HEK293 (cell line): ENCODE measurements around the gene NLK.

Experiments used
- CTCF ChIA-PET: fragments of 350-600 bp; formaldehyde crosslinking; extraction: SDS; loops from one replicate; lab custom pipeline; 2021; ENCODE audit warnings: antibody characterized with exemption; lab: Yijun Ruan, JAX
- POLR2A ChIA-PET: fragments of 300-600 bp; formaldehyde crosslinking; extraction: SDS; loops from one replicate; lab custom pipeline; 2020; ENCODE audit warnings: antibody characterized with exemption, inconsistent platforms; lab: Yijun Ruan, JAX
- H3K27ac ChIP-seq: fragments of 200-500 bp; sonication (Bioruptor generic); 2 replicates; pipeline ENCODE4 v1.5.1; 2014; ENCODE audit warnings: low read depth, low read length, control low read depth, inconsistent platforms; ENCODE audit errors: extremely low read depth
- H3K36me3 ChIP-seq, 2 experiments: fragments of 200-500 bp in 1 of 2; sonication (Bioruptor generic) in 1 of 2; 1 replicate in 1 of 2; 2 replicates in 1 of 2; pipeline ENCODE4 v1.5.1; 2014 to 2017; ENCODE audit warnings: inconsistent platforms in 2 of 2, low read length in 2 of 2; ENCODE audit not compliant: control insufficient read depth in 2 of 2, insufficient read depth in 1 of 2
- H3K4me1 ChIP-seq: fragments of 200-500 bp; sonication (Bioruptor generic); 2 replicates; pipeline ENCODE4 v1.5.1; 2014; ENCODE audit warnings: mild to moderate bottlenecking, low read length, inconsistent platforms; ENCODE audit not compliant: control insufficient read depth, insufficient read depth
- H3K4me3 ChIP-seq: 2 replicates; pipeline ENCODE4 v1.5.1; 2011; ENCODE audit warnings: low read depth, mild to moderate bottlenecking, control low read depth, low read length, moderate library complexity
- H3K9me3 ChIP-seq: fragments of 200-500 bp; sonication (Bioruptor generic); 2 replicates; pipeline ENCODE4 v1.5.1; 2014; ENCODE audit warnings: low read depth, low read length, inconsistent platforms; ENCODE audit not compliant: control insufficient read depth, insufficient read depth
- KLF10 ChIP-seq: fragments of 450-650 bp; IDR thresholded peaks from 2 replicates; pipeline ENCODE4 v1.5.1; 2018; ENCODE audit warnings: missing biosample characterization, mild to moderate bottlenecking, missing genetic modification characterization
- PATZ1 ChIP-seq: fragments of 450-650 bp; formaldehyde crosslinking; IDR thresholded peaks from 2 replicates; pipeline ENCODE4 v1.5.1; 2016; ENCODE audit warnings: missing biosample characterization, missing genetic modification characterization
- SP2 ChIP-seq: fragments of 450-650 bp; formaldehyde crosslinking; IDR thresholded peaks from 2 replicates; pipeline ENCODE4 v1.5.1; 2016; ENCODE audit warnings: missing biosample characterization, missing genetic modification characterization
- SP7 ChIP-seq: fragments of 450-650 bp; formaldehyde crosslinking; IDR thresholded peaks from 2 replicates; pipeline ENCODE4 v1.5.1; 2016; ENCODE audit warnings: missing biosample characterization, missing genetic modification characterization
- ZBTB1 ChIP-seq: fragments of 450-650 bp; formaldehyde crosslinking; IDR thresholded peaks from 2 replicates; pipeline ENCODE4 v1.5.1; 2016; ENCODE audit warnings: missing biosample characterization, missing genetic modification characterization
- ZBTB10 ChIP-seq: fragments of 450-650 bp; formaldehyde crosslinking; IDR thresholded peaks from 2 replicates; pipeline ENCODE4 v1.5.1; 2016; ENCODE audit warnings: missing biosample characterization, missing genetic modification characterization
- ZBTB20 ChIP-seq: fragments of 450-650 bp; formaldehyde crosslinking; IDR thresholded peaks from 2 replicates; pipeline ENCODE4 v1.5.1; 2016; ENCODE audit warnings: missing biosample characterization, missing genetic modification characterization
- ZBTB48 ChIP-seq: fragments of 450-650 bp; formaldehyde crosslinking; IDR thresholded peaks from 2 replicates; pipeline ENCODE4 v1.5.1; 2016; ENCODE audit warnings: missing biosample characterization, missing genetic modification characterization
- ZFP69B ChIP-seq: fragments of 450-650 bp; formaldehyde crosslinking; IDR thresholded peaks from 2 replicates; pipeline ENCODE4 v1.5.1; 2016; ENCODE audit warnings: missing biosample characterization, missing genetic modification characterization
- ZNF114 ChIP-seq: fragments of 450-650 bp; formaldehyde crosslinking; IDR thresholded peaks from 2 replicates; pipeline ENCODE4 v1.5.0; 2017; ENCODE audit warnings: missing biosample characterization, missing genetic modification characterization
- ZNF155 ChIP-seq: fragments of 450-650 bp; formaldehyde crosslinking; IDR thresholded peaks from 2 replicates; pipeline ENCODE4 v1.5.1; 2016; ENCODE audit warnings: missing biosample characterization, missing genetic modification characterization
- ZNF211 ChIP-seq: fragments of 450-650 bp; formaldehyde crosslinking; IDR thresholded peaks from 2 replicates; pipeline ENCODE4 v1.5.1; 2016; ENCODE audit warnings: low read depth, missing biosample characterization, missing genetic modification characterization
- ZNF221 ChIP-seq: fragments of 450-650 bp; formaldehyde crosslinking; IDR thresholded peaks from 2 replicates; pipeline ENCODE4 v1.5.1; 2017; ENCODE audit warnings: missing biosample characterization, missing genetic modification characterization, borderline replicate concordance
- ZNF239 ChIP-seq: fragments of 450-650 bp; formaldehyde crosslinking; IDR thresholded peaks from 2 replicates; pipeline ENCODE4 v1.5.1; 2016; ENCODE audit warnings: missing biosample characterization, missing genetic modification characterization
- ZNF311 ChIP-seq: fragments of 450-650 bp; formaldehyde crosslinking; IDR thresholded peaks from 2 replicates; pipeline ENCODE4 v1.5.1; 2017; ENCODE audit warnings: missing biosample characterization, missing genetic modification characterization, borderline replicate concordance
- ZNF335 ChIP-seq: fragments of 450-650 bp; formaldehyde crosslinking; conservative IDR thresholded peaks from 2 replicates; pipeline ENCODE4 v1.5.1; 2016; ENCODE audit warnings: missing biosample characterization, missing genetic modification characterization
- ZNF423 ChIP-seq: fragments of 450-650 bp; formaldehyde crosslinking; IDR thresholded peaks from 2 replicates; pipeline ENCODE4 v1.5.1; 2016; ENCODE audit warnings: missing biosample characterization, missing genetic modification characterization
- ZNF433 ChIP-seq: fragments of 450-650 bp; formaldehyde crosslinking; IDR thresholded peaks from 2 replicates; pipeline ENCODE4 v1.5.1; 2016; ENCODE audit warnings: missing biosample characterization, missing genetic modification characterization, low read depth
- ZNF514 ChIP-seq: fragments of 450-650 bp; formaldehyde crosslinking; IDR thresholded peaks from 2 replicates; pipeline ENCODE4 v1.5.1; 2016; ENCODE audit warnings: missing biosample characterization, missing genetic modification characterization
- ZNF561 ChIP-seq: fragments of 450-650 bp; IDR thresholded peaks from 2 replicates; pipeline ENCODE4 v1.5.1; 2018; ENCODE audit warnings: missing biosample characterization, missing genetic modification characterization, borderline replicate concordance
- ZNF658 ChIP-seq: fragments of 450-650 bp; formaldehyde crosslinking; IDR thresholded peaks from 2 replicates; pipeline ENCODE4; 2016; ENCODE audit warnings: missing biosample characterization, missing genetic modification characterization
- ZNF701 ChIP-seq: fragments of 450-650 bp; formaldehyde crosslinking; IDR thresholded peaks from 2 replicates; pipeline ENCODE4 v1.5.1; 2016; ENCODE audit warnings: missing biosample characterization, missing genetic modification characterization

Gene NLK

DNA sequence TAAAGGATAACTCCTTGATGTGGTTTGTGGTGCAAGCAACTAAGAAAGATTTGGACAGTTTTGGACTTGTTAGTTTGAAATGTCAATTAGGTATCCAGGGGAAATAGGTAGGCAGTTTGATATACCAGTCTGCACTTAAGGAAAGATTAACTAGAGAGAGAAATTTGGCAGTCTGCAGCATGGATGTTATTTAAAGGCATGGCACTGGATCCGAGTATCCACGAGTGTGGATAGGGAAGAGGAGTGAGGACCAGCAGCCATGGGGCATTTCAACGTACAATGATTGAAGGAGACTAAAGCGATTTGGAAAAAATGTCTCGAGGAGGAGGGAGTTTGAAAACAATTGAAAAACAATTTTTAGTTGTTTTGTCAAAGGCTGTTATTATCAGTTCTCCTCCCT lies 117.4 kb downstream of the NLK start:
- POLR2A ChIA-PET, result no interaction called here
- no peak overlapping the region for H3K4me3 ChIP-seq
- peaks cover 0 to 8% of the 10 kb centered on the region in 2 experiments; a peak in 2 of 3 replicates for H3K36me3 ChIP-seq
- H3K4me1 ChIP-seq, result no peaks in the 10 kb centered on the region
- H3K27ac ChIP-seq, result no peak overlapping the region
- H3K9me3 ChIP-seq, result no peaks in the 10 kb centered on the region
- CTCF ChIA-PET, result no interaction called here
- TF ChIP-seq KLF10 (tag by site-specific recombination) (no peak), SP7 (tag by site-specific recombination) (no peak), ZNF311 (tag by site-specific recombination) (no peak), PATZ1 (tag by site-specific recombination) (no peak), SP2 (no peak), ZNF423 (tag by site-specific recombination) (no peak)
- TF ChIP-seq, all 188 proteins: peak for 0

- ChIA-PET CTCF (interaction anchor here (0.6 to 2.4 kb wide), 2 partner anchors 11 to 1743 kb away, joined by 4 to 9 read pairs; no protein-coding TSS in a partner anchor), POLR2A (no interaction called here)
- Histone ChIP-seq H3K36me3 (peaks cover 0 to 8% of the 10 kb centered on the region in 2 experiments; a peak in 2 of 3 replicates), H3K27ac (no peak overlapping the region), H3K4me3 (no peak overlapping the region), H3K9me3 (no peaks in the 10 kb centered on the region), H3K4me1 (no peaks in the 10 kb centered on the region)
- TF ChIP-seq ZNF114 (tag by site-specific recombination) (no peak), ZBTB20 (tag by site-specific recombination) (no peak), ZNF433 (tag by site-specific recombination) (no peak), ZNF335 (tag by site-specific recombination) (no peak), ZNF221 (tag by site-specific recombination) (no peak), ZBTB1 (no peak), ZNF658 (tag by site-specific recombination) (no peak), ZNF514 (no peak), ZNF239 (tag by site-specific recombination) (no peak), ZFP69B (no peak), ZNF701 (tag by site-specific recombination) (no peak), ZNF155 (tag by site-specific recombination) (no peak), ZNF561 (tag by site-specific recombination) (no peak), ZNF211 (tag by site-specific recombination) (no peak), ZBTB10 (no peak), SP2 (no peak), ZBTB48 (tag by site-specific recombination) (no peak)
These were observed 118.1 kb downstream of the NLK start for GRCh38 chr17:28160610-28161009.
